Measurements from ENCODE around the gene PIK3IP1. TPM values are rescaled to one million over a fixed set of nuclear protein-coding genes. Genes with fewer than 3 reads are reported as not detected.
A peak's percentile ranks its signal among the peaks of the same experiment; 100 is the strongest.

The PIK3IP1 gene
- total and polyA plus RNA-seq, 9 of the 15 experiments (the other 6 are each of a cell fraction or from before 2014, with no cell fraction given): 0.11 to 1.3 (median 0.77) TPM

DNA sequence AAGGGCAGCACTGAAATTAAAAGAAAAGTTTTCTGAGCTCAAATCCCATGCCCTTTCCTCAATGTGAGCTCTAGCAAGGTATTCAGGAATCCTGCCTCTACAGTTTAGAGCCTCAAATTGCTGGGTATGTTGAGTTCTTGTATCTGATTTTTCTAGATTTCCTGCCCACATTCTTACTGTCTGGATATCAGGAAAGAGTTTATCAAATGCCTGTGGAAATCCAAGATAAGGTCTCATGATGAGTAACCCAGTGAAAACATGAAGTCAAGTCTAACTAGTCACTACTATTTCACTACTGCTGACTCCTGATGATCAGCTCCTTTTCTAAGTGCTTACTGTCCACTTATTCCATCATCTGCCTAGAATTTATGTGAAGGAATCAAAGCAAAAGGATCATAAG lies 50.4 kb downstream of the PIK3IP1 start (continued):
- TF ChIP-seq, protein P1, sequence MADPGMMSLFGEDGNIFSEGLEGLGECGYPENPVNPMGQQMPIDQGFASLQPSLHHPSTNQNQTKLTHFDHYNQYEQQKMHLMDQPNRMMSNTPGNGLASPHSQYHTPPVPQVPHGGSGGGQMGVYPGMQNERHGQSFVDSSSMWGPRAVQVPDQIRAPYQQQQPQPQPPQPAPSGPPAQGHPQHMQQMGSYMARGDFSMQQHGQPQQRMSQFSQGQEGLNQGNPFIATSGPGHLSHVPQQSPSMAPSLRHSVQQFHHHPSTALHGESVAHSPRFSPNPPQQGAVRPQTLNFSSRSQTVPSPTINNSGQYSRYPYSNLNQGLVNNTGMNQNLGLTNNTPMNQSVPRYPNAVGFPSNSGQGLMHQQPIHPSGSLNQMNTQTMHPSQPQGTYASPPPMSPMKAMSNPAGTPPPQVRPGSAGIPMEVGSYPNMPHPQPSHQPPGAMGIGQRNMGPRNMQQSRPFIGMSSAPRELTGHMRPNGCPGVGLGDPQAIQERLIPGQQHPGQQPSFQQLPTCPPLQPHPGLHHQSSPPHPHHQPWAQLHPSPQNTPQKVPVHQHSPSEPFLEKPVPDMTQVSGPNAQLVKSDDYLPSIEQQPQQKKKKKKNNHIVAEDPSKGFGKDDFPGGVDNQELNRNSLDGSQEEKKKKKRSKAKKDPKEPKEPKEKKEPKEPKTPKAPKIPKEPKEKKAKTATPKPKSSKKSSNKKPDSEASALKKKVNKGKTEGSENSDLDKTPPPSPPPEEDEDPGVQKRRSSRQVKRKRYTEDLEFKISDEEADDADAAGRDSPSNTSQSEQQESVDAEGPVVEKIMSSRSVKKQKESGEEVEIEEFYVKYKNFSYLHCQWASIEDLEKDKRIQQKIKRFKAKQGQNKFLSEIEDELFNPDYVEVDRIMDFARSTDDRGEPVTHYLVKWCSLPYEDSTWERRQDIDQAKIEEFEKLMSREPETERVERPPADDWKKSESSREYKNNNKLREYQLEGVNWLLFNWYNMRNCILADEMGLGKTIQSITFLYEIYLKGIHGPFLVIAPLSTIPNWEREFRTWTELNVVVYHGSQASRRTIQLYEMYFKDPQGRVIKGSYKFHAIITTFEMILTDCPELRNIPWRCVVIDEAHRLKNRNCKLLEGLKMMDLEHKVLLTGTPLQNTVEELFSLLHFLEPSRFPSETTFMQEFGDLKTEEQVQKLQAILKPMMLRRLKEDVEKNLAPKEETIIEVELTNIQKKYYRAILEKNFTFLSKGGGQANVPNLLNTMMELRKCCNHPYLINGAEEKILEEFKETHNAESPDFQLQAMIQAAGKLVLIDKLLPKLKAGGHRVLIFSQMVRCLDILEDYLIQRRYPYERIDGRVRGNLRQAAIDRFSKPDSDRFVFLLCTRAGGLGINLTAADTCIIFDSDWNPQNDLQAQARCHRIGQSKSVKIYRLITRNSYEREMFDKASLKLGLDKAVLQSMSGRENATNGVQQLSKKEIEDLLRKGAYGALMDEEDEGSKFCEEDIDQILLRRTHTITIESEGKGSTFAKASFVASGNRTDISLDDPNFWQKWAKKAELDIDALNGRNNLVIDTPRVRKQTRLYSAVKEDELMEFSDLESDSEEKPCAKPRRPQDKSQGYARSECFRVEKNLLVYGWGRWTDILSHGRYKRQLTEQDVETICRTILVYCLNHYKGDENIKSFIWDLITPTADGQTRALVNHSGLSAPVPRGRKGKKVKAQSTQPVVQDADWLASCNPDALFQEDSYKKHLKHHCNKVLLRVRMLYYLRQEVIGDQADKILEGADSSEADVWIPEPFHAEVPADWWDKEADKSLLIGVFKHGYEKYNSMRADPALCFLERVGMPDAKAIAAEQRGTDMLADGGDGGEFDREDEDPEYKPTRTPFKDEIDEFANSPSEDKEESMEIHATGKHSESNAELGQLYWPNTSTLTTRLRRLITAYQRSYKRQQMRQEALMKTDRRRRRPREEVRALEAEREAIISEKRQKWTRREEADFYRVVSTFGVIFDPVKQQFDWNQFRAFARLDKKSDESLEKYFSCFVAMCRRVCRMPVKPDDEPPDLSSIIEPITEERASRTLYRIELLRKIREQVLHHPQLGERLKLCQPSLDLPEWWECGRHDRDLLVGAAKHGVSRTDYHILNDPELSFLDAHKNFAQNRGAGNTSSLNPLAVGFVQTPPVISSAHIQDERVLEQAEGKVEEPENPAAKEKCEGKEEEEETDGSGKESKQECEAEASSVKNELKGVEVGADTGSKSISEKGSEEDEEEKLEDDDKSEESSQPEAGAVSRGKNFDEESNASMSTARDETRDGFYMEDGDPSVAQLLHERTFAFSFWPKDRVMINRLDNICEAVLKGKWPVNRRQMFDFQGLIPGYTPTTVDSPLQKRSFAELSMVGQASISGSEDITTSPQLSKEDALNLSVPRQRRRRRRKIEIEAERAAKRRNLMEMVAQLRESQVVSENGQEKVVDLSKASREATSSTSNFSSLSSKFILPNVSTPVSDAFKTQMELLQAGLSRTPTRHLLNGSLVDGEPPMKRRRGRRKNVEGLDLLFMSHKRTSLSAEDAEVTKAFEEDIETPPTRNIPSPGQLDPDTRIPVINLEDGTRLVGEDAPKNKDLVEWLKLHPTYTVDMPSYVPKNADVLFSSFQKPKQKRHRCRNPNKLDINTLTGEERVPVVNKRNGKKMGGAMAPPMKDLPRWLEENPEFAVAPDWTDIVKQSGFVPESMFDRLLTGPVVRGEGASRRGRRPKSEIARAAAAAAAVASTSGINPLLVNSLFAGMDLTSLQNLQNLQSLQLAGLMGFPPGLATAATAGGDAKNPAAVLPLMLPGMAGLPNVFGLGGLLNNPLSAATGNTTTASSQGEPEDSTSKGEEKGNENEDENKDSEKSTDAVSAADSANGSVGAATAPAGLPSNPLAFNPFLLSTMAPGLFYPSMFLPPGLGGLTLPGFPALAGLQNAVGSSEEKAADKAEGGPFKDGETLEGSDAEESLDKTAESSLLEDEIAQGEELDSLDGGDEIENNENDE (IDR thresholded peaks at IDR 0.05; ENCODE audit: low read depth, low read length): no peak
- TF ChIP-seq ZNF717 (CRISPR knock-in tag; IDR thresholded peaks at IDR 0.05) (no peak), ARID1B (IDR thresholded peaks at IDR 0.05) (peak; percentile 35), RBM15 (IDR thresholded peaks at IDR 0.05; ENCODE audit: insufficient read depth, low read length) (no peak), ZKSCAN3 (CRISPR knock-in tag; IDR thresholded peaks at IDR 0.05) (no peak), STAT5B (CRISPR knock-in tag; IDR thresholded peaks at IDR 0.05) (no peak), SRSF3 (IDR thresholded peaks at IDR 0.05; ENCODE audit: insufficient read depth, low read length) (no peak), SIX5 (IDR thresholded peaks at IDR 0.05; ENCODE audit: borderline replicate concordance in 1 of 2, insufficient read depth in 1 of 2, low read depth in 1 of 2, low read length in 2 of 2) (no peak), CBFA2T3 (IDR thresholded peaks at IDR 0.05) (peak; percentile 43), SMARCB1 (IDR thresholded peaks at IDR 0.05; ENCODE audit: insufficient read length, low read depth) (no peak), ILF3 (IDR thresholded peaks at IDR 0.05; ENCODE audit: borderline replicate concordance) (no peak), ZNF23 (CRISPR knock-in tag; IDR thresholded peaks at IDR 0.05) (no peak), FOSL1 (tag; conservative IDR thresholded peaks at IDR 0.05) (peak; percentile 61), ZNF436 (CRISPR knock-in tag; IDR thresholded peaks at IDR 0.05) (no peak), NR2F6 (CRISPR knock-in tag; IDR thresholded peaks at IDR 0.05) (no peak)
- TF ChIP-seq, protein P2, sequence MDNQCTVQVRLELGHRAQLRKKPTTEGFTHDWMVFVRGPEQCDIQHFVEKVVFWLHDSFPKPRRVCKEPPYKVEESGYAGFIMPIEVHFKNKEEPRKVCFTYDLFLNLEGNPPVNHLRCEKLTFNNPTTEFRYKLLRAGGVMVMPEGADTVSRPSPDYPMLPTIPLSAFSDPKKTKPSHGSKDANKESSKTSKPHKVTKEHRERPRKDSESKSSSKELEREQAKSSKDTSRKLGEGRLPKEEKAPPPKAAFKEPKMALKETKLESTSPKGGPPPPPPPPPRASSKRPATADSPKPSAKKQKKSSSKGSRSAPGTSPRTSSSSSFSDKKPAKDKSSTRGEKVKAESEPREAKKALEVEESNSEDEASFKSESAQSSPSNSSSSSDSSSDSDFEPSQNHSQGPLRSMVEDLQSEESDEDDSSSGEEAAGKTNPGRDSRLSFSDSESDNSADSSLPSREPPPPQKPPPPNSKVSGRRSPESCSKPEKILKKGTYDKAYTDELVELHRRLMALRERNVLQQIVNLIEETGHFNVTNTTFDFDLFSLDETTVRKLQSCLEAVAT (IDR thresholded peaks at IDR 0.05): no peak
- TF ChIP-seq, protein P3, sequence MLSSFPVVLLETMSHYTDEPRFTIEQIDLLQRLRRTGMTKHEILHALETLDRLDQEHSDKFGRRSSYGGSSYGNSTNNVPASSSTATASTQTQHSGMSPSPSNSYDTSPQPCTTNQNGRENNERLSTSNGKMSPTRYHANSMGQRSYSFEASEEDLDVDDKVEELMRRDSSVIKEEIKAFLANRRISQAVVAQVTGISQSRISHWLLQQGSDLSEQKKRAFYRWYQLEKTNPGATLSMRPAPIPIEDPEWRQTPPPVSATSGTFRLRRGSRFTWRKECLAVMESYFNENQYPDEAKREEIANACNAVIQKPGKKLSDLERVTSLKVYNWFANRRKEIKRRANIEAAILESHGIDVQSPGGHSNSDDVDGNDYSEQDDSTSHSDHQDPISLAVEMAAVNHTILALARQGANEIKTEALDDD (IDR thresholded peaks at IDR 0.05): peak; percentile 77
